Astrocyte (in vitro differentiated cells and primary cell): ENCODE data around the gene ITGB1BP1. TPM values are rescaled to one million over a fixed set of nuclear protein-coding genes. Genes with fewer than 3 reads are reported as not detected.

Source experiments
- DNase-seq: peaks from one replicate; pipeline ENCODE4 v3.0.0-alpha.2; 2010; ENCODE audit warnings: low read depth
- FAIRE-seq: peaks from 2 replicates; lab custom pipeline; 2011; peaks lifted over from hg19 to GRCh38; lab: Jason Lieb, UNC
- H2AFZ ChIP-seq: 2 replicates; pipeline ENCODE4 v1.6.0; 2012; ENCODE audit warnings: low read depth, low read length, inconsistent platforms
- H3K27ac ChIP-seq: 2 replicates; pipeline ENCODE4 v1.5.1; 2011; ENCODE audit warnings: low read depth, low read length, inconsistent platforms
- H3K27me3 ChIP-seq: 2 replicates; pipeline ENCODE4 v1.6.0; 2011; ENCODE audit warnings: low read length, inconsistent platforms; ENCODE audit not compliant: insufficient read depth
- H3K36me3 ChIP-seq: 2 replicates; pipeline ENCODE4 v1.5.1; 2011; ENCODE audit warnings: low read length, inconsistent platforms; ENCODE audit not compliant: insufficient read depth
- H3K4me1 ChIP-seq: 2 replicates; pipeline ENCODE4 v1.5.1; 2011; ENCODE audit warnings: low read length, inconsistent platforms; ENCODE audit not compliant: insufficient read depth
- H3K4me2 ChIP-seq: 2 replicates; pipeline ENCODE4 v1.6.0; 2012; ENCODE audit warnings: low read length, inconsistent platforms
- H3K4me3 ChIP-seq: 2 replicates; pipeline ENCODE4 v1.5.1; 2011; ENCODE audit warnings: low read depth, mild to moderate bottlenecking, low read length, inconsistent platforms; ENCODE audit not compliant: insufficient read depth
- H3K79me2 ChIP-seq: 2 replicates; pipeline ENCODE4 v1.6.0; 2012; ENCODE audit warnings: mild to moderate bottlenecking, low read length, inconsistent platforms; ENCODE audit not compliant: insufficient read depth
- H3K9ac ChIP-seq: 2 replicates; pipeline ENCODE4 v1.6.0; 2012; ENCODE audit warnings: mild to moderate bottlenecking, low read length, inconsistent platforms
- H3K9me3 ChIP-seq: 2 replicates; pipeline ENCODE4 v1.5.1; 2012; ENCODE audit warnings: low read depth, mild to moderate bottlenecking, low read length, inconsistent platforms; ENCODE audit not compliant: insufficient read depth
- H4K20me1 ChIP-seq: 2 replicates; pipeline ENCODE4 v1.6.0; 2012; ENCODE audit warnings: low read length, inconsistent platforms; ENCODE audit not compliant: insufficient read depth
- H3K27ac Mint-ChIP-seq: one replicate; pipeline ENCODE4 v1.8.0; 2021; ENCODE audit warnings: mild to moderate bottlenecking, mixed read lengths; ENCODE audit not compliant: unreplicated experiment
- H3K27me3 Mint-ChIP-seq: one replicate; pipeline ENCODE4 v1.8.0; 2021; ENCODE audit warnings: low read depth, mixed read lengths; ENCODE audit not compliant: unreplicated experiment
- H3K36me3 Mint-ChIP-seq: one replicate; pipeline ENCODE4 v1.8.0; 2021; ENCODE audit warnings: low read depth, mixed read lengths; ENCODE audit not compliant: unreplicated experiment
- H3K4me1 Mint-ChIP-seq: one replicate; pipeline ENCODE4 v1.8.0; 2021; ENCODE audit warnings: low read depth, mixed read lengths; ENCODE audit not compliant: unreplicated experiment
- H3K4me3 Mint-ChIP-seq: one replicate; pipeline ENCODE4 v1.8.0; 2021; ENCODE audit warnings: mild to moderate bottlenecking, moderate library complexity, mixed read lengths; ENCODE audit not compliant: unreplicated experiment
- H3K9me3 Mint-ChIP-seq: one replicate; pipeline ENCODE4 v1.8.0; 2021; ENCODE audit warnings: mild to moderate bottlenecking, mixed read lengths; ENCODE audit not compliant: unreplicated experiment
- EZH2 ChIP-seq: IDR thresholded peaks from 2 replicates; pipeline ENCODE4 v1.6.1; 2012; ENCODE audit warnings: mild to moderate bottlenecking, low read length, inconsistent platforms; ENCODE audit not compliant: insufficient read depth
- total RNA-seq: library from RNA; stranded (reverse); gene quantifications from 2 replicates; pipeline ENCODE4 v1.2.1, GENCODE V29; 2021
- TF ChIP-seq, protein P1 (sequence below): IDR thresholded peaks from 2 replicates; pipeline ENCODE4 v1.5.1; 2011; ENCODE audit warnings: low read depth, mild to moderate bottlenecking, inconsistent platforms, low read length, moderate library complexity; ENCODE audit not compliant: insufficient read depth

The ITGB1BP1 gene
- total RNA-seq, 1 donor from 2014 or later = 126 TPM

DNA sequence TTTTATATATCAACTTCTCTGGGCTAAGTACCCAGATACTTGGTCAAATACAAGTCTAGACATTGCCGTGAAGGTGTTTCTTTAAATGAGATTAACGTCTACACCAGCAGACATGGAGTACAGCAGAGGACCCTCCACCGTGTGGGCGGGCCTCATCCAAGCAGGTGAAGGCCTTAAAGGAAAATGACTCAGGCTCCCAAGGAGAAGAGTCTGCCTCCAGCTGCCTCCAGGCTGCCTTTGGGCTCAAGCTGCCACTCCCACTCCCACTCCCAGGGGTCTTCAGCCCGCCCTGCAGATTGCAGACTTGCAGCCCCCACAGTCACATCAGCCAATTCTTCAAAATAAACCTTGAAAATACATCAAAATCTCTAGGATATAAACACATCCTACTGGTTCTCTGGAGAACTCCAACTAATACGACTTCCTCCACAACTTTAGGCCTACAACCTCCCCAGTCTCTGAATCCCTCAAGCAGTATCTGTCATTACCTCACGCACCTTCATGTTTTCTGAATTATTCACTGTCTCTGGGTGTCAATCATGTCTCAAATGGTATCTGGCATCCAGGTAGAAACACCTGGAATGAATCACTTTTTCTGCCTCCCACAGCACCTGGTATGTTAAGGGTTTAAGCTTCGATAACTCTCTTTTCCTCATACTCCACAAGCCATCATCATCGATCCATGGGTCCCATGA is 6.9 kb downstream of the ITGB1BP1 start:
- Histone ChIP-seq H4K20me1 (peaks cover 29% of the 10 kb centered on the region), H3K4me1 (peaks cover 14% of the 10 kb centered on the region), H3K9me3 (no peaks in the 10 kb centered on the region), H3K4me3 (no peak overlapping the region), H3K27ac (peak overlapping the region; percentile 81), H3K27me3 (no peaks in the 10 kb centered on the region), H2AFZ (no peak overlapping the region), H3K9ac (peak overlapping the region; percentile 54), H3K79me2 (peaks cover 76% of the 10 kb centered on the region), H3K4me2 (peak overlapping the region; percentile 70), H3K36me3 (peaks cover 6% of the 10 kb centered on the region)
- Mint-ChIP-seq H3K36me3 (peaks cover 4% of the 10 kb centered on the region), H3K27me3 (no peaks in the 10 kb centered on the region), H3K4me1 (peaks cover 9% of the 10 kb centered on the region), H3K4me3 (no peak overlapping the region), H3K27ac (peak overlapping the region; percentile 11), H3K9me3 (no peaks in the 10 kb centered on the region)
- DNase-seq (no peak), FAIRE-seq (no peak)
- TF ChIP-seq EZH2 = no peak
- TF ChIP-seq, protein P1, sequence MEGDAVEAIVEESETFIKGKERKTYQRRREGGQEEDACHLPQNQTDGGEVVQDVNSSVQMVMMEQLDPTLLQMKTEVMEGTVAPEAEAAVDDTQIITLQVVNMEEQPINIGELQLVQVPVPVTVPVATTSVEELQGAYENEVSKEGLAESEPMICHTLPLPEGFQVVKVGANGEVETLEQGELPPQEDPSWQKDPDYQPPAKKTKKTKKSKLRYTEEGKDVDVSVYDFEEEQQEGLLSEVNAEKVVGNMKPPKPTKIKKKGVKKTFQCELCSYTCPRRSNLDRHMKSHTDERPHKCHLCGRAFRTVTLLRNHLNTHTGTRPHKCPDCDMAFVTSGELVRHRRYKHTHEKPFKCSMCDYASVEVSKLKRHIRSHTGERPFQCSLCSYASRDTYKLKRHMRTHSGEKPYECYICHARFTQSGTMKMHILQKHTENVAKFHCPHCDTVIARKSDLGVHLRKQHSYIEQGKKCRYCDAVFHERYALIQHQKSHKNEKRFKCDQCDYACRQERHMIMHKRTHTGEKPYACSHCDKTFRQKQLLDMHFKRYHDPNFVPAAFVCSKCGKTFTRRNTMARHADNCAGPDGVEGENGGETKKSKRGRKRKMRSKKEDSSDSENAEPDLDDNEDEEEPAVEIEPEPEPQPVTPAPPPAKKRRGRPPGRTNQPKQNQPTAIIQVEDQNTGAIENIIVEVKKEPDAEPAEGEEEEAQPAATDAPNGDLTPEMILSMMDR = no peak

DNA sequence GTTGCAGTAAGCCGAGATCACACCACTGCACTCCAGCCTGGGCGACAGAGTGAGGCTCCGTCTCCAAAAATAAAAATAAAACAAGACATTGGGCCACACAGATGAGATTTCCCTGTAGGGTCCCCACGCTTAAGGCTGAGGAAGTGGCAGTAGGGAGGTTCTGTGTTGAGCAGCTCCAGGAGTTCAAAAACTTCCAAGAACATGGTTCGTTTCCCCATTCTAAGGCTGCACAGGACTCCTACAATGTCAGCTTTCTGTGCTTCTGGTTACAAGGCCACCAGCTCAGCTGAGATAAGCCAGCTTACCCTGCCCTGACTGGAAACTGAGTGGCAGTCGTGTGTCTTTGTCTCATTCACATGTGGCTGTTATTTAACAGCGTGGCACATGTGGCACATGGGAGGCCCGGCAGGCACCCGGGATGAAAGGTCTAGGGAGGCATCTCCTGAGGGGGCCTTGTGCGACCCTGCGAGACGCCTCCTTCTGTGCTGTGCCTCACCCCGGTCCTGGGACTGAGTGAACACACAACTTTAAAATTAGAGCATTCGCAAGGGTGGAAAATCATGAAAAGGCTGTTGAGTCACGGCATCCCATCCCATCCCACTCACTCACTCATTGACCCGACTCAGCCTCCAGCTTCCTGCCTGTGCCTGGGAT is 7.7 kb downstream of the ITGB1BP1 start:
- no peaks in the 10 kb centered on the region for H3K9me3 ChIP-seq
- no peaks in the 10 kb centered on the region for H3K27me3 ChIP-seq
- peaks cover 14% of the 10 kb centered on the region for H3K4me1 ChIP-seq
- Mint-ChIP-seq H3K27me3 (no peaks in the 10 kb centered on the region), H3K27ac (peak overlapping the region; percentile 22), H3K36me3 (peaks cover 4% of the 10 kb centered on the region), H3K4me3 (no peak overlapping the region), H3K4me1 (peaks cover 9% of the 10 kb centered on the region), H3K9me3 (no peaks in the 10 kb centered on the region)
- peak overlapping the region; percentile 70 for H3K4me2 ChIP-seq
- peaks cover 69% of the 10 kb centered on the region for H3K79me2 ChIP-seq
- H4K20me1 ChIP-seq = peaks cover 24% of the 10 kb centered on the region
- DNase-seq (peak; percentile 41), FAIRE-seq (no peak)
- H3K36me3 ChIP-seq = peaks cover 9% of the 10 kb centered on the region
- no peak overlapping the region for H2AFZ ChIP-seq
- no peak for TF ChIP-seq EZH2
- TF ChIP-seq, protein P1 = no peak
- peak overlapping the region; percentile 81 for H3K27ac ChIP-seq
- H3K4me3 ChIP-seq = no peak overlapping the region
- H3K9ac ChIP-seq = peak overlapping the region; percentile 54

DNA sequence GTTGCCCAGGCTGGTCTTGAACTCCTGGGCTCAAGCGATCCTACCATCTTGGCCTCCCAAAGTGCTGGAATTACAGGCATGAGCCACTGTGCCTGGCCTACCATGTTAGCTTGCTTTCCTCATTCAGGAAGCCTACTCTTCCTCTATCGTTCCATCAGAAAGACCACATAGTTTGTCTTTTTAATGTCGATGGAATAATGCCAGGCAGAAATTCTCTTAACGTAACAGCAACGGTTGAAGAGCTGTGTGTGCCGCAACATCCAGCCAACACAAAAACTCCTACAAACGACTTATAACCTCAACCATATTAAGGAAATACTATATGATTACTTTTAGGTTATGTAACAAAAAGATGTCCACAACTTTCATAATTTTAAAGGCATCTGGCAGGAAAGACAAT is 10.5 kb downstream of the ITGB1BP1 start:
- H3K9me3 Mint-ChIP-seq = no peaks in the 10 kb centered on the region
- H3K27me3 ChIP-seq = no peaks in the 10 kb centered on the region
- peaks cover 9% of the 10 kb centered on the region for H3K4me1 Mint-ChIP-seq
- no peak overlapping the region for H2AFZ ChIP-seq
- peaks cover 7% of the 10 kb centered on the region for H3K36me3 Mint-ChIP-seq
- H3K36me3 ChIP-seq = peaks cover 9% of the 10 kb centered on the region
- H3K27me3 Mint-ChIP-seq = no peaks in the 10 kb centered on the region
- H3K4me3 ChIP-seq = no peak overlapping the region
- no peak for DNase-seq
- no peaks in the 10 kb centered on the region for H3K9me3 ChIP-seq
- H3K27ac Mint-ChIP-seq = no peak overlapping the region
- no peak overlapping the region for H3K9ac ChIP-seq
- no peak overlapping the region for H3K27ac ChIP-seq
- no peak overlapping the region for H3K4me3 Mint-ChIP-seq
- no peak for FAIRE-seq
- H3K4me1 ChIP-seq = peaks cover 14% of the 10 kb centered on the region
- no peak overlapping the region for H3K4me2 ChIP-seq
- H3K79me2 ChIP-seq = peaks cover 40% of the 10 kb centered on the region
- TF ChIP-seq EZH2 = no peak
- TF ChIP-seq, protein P1 = no peak
- H4K20me1 ChIP-seq = peaks cover 17% of the 10 kb centered on the region
